GM13976 (cell line): Measurements from ENCODE around the gene CDYL.

ENCODE experiments used
- DNase-seq: peaks from one replicate; pipeline ENCODE4 v3.0.0; 2012; ENCODE audit warnings: low spot score
- CTCF ChIP-seq: IDR thresholded peaks from 2 replicates; pipeline ENCODE4 v1.5.1; 2012; ENCODE audit warnings: borderline replicate concordance, mild to moderate bottlenecking; ENCODE audit not compliant: insufficient read depth; ENCODE audit errors: extremely low read depth, missing control alignments, control extremely low read depth
- in situ Hi-C: fragments of 300-500 bp; cut with MboI; formaldehyde crosslinking; loops from one replicate; pipeline ENCODE4 v1.12.0; 2022; ENCODE audit warnings: low sequenced_read_pairs, mixed read lengths, inconsistent platforms; ENCODE audit not compliant: unreplicated experiment

The CDYL gene

GRCh38 chr6:4884646-4885340, 108.6 kb downstream of the CDYL start:
- no peak for DNase-seq
- in situ Hi-C loops = no loop called here
- no peak for TF ChIP-seq CTCF

- TF ChIP-seq CTCF = no peak
- DNase-seq = no peak
- in situ Hi-C loops = no loop called here
Measured at GRCh38 chr6:4885341-4885933, 109.2 kb downstream of the CDYL start.

GRCh38 chr6:4888841-4889240, 112.6 kb downstream of the CDYL start:
- TF ChIP-seq CTCF = no peak
- in situ Hi-C loops = no loop called here
- DNase-seq = no peak

- in situ Hi-C loops = no loop called here
- no peak for TF ChIP-seq CTCF
- DNase-seq = no peak
Measured at GRCh38 chr6:4889701-4890100, 113.5 kb downstream of the CDYL start.

GRCh38 chr6:4890191-4890590, 114.0 kb downstream of the CDYL start:
- DNase-seq = no peak
- no peak for TF ChIP-seq CTCF
- in situ Hi-C loops = no loop called here

- in situ Hi-C loops = no loop called here
- DNase-seq = no peak
- TF ChIP-seq CTCF = no peak
Measured at GRCh38 chr6:4890627-4891026, 114.4 kb downstream of the CDYL start.
